HG03354 (cell line): Measurements from ENCODE around the gene ARHGAP22.

Experiments used
- ATAC-seq: cut with Tn5 transposase; IDR thresholded peaks from one replicate; pipeline ENCODE4 v1.9.1; 2021; ENCODE audit warnings: mild to moderate bottlenecking; ENCODE audit not compliant: unreplicated experiment, poor library complexity, severe bottlenecking

ARHGAP22 gene

GRCh38 chr10:48556713-48557112 lies 48.2 kb downstream of the ARHGAP22 start:
- no peak for ATAC-seq

- ATAC-seq, result no peak
Observed at GRCh38 chr10:48556065-48556464, 48.8 kb downstream of the ARHGAP22 start.

DNA sequence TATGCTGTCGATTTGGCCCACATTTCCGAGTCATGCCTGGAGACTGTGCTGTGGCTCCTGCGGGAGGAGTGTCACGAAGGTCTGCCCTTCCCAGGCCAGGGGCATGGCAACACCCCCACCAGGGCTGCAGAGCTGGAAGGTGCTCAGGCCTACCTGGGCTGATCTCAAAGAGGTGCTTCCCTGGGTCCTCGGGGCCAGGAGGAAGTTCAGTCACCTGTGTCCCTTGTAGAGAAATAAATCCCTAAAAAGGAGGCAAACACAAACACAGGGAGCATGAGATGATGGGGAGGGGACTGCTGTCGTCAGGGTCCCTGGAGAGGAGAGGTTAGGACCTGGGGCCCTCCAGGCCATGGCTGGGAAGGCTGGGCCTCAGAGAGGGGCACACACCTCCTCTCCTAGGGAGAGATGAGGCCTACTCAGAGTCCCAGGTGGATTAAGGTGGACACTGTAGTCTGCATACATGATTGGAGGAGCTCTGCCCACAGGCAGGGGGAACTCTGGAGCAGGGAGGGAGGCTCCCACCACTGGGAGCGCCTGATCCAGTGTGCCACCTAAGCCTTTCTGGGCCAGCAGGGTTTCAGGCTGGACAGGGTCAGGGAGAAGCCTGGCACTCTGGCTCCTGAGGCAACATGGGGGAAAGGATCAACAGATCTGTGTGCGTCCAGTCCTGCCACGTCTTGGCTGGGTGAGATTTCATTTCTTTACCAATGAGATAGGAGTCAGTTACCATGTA lies 49.4 kb downstream of the ARHGAP22 start:
- ATAC-seq, result no peak

- no peak for ATAC-seq
Observed at GRCh38 chr10:48554656-48555055, 50.2 kb downstream of the ARHGAP22 start.

GRCh38 chr10:48554246-48554645 lies 50.6 kb downstream of the ARHGAP22 start:
- no peak for ATAC-seq

GRCh38 chr10:48552946-48553564 lies 51.8 kb downstream of the ARHGAP22 start:
- no peak for ATAC-seq

DNA sequence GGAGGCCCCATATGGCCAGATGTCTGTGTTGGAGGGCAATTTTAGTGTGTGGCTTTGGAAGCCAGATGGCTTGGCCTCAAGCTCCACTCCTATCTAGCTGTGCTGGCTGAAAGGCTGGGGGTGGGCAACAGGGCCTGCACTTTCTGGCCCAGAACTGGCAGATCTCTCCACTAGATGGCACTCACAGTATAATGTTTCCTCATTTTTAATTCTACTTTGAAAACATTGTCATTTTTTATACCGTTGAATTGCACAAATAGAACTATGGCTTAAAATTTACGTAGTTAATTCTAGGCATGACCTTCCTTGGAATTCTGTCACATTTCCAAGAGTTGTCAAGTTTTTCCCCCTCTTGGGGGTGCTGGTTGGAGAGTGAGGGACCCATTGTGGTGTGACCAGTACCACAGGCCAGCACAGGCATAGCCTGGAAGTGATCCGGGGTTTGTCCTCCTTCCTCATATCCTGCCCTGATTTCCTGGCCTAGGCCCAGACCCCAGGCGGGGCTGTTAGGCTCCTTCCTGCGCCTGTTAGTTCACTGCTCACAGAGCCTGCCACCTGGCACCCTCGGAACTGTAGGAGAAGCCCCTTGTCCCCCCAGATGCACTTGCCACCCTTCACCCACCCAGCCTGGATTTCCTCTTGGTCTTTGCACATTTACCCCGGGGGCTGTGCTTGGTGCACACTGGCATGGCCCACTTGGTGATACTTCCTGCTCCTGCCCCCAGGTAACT lies 52.8 kb downstream of the ARHGAP22 start:
- peak; percentile 53 for ATAC-seq

DNA sequence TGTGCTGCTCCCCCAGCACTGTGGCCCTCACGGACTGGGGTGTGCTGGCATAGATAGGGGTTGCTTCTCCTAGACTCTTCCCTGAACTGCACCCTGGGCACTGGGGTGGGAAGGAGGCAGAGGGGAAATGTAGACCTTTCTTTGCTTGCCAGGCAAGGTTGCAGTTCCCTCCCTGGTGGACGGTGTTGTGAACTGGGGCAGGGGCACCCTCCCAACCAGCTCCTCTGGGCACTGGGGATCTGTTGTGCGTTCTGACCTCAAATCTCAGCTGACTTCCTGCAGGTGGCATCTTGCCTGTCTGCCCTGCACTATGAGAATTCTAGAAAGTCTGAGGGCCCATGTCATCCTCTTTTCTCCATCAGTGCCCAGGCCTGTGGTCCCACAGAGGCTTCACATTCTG lies 53.9 kb downstream of the ARHGAP22 start:
- no peak for ATAC-seq

DNA sequence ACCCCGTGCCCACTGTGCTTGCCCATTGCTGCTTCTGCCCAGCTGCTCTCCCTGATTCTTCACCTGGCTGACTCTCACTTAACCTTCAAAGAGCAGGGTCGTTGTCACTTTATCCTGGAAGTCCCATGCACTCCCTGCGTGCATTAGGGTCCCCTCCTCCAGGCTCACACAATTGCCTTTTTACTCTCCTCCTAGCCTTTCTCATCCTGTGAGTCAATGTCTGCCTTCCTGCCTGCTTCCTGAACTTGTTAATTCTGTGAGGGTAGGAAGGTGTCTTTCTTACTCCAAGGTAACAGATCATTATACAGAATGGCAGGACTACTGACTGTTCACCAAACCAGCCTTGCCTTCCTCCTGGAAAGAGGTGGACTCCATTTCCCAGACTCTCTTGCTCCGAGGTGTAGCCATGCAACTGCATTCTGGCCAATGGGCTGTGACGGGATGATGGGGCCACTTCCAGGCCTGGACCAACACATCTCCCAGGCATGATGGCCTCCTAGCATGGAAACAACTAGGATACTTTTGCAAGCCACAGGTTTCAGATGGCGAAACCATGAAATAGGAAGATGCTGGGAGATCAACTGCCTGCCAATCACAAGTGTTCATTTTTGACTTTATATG lies 54.7 kb downstream of the ARHGAP22 start:
- ATAC-seq, result no peak

DNA sequence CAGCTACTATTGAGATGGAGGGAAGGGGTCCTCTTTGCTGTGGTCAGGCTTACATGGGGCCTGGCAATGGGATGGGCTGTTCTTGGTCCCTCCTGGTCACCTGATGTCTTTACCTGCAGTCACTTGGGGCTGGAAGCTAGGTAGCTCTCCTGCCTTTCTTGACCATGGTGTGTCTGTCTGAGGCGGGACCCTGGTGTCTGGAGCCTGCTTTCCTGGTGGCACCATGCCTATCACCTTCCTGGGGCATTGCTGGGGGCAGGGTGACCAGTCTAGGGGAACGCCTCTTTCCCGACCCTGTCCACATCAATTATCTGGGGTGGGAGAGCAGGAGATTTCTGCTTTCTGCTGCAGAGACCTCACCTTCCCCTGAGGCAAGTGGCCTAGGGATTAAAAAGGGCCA lies 55.6 kb downstream of the ARHGAP22 start:
- no peak for ATAC-seq

DNA sequence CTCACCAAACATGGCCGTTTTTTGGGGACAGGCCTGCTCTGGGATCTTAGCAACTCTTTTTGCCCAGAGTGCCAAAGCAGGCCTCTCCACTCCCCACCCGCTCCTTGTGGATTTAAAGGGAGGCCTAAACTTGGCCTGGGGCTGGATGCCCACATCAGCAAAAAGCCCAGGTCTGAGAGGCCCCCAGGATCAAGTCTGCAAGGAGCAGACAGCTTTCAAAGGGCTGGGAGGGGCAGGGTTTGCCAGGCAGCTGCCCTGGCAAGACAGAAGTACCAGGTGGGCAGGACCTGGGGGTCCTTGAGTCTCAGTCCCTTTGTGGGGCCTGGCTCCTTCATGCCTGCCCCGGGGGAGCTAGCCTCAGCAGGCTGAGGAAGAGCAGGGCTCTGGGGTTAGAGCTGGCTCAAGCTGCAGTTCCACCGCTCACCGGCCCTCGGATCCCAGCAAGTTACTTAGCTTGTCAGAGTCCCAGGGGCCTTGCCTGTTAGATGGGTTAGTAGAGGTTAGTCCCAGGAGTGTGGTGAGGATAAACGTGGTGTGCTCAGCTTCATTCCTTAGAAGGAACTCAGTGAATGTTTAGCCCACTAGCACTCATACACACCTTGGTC lies 56.2 kb downstream of the ARHGAP22 start:
- ATAC-seq, result no peak

DNA sequence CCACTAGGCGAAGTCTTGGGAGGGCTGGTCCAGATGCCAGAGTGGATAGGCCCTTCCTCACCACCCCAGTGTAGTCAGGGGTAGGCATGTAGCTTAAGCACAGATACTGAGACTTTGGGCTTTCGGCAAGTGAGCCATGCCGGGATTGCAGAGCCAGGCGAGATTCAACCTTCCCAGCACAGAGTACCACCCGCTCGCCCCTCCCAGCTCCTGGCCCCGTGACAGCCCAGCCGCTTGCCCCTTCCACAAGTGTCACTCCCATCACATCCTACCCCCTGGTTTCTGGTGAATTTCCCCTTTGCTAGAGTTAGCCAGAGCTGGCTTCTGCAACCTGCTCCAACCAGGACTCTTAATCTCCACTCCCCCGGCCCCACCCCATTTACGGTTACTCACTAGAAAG lies 56.9 kb downstream of the ARHGAP22 start:
- ATAC-seq, result no peak

- ATAC-seq, result no peak
Observed at GRCh38 chr10:48547061-48547895, 57.6 kb downstream of the ARHGAP22 start.

DNA sequence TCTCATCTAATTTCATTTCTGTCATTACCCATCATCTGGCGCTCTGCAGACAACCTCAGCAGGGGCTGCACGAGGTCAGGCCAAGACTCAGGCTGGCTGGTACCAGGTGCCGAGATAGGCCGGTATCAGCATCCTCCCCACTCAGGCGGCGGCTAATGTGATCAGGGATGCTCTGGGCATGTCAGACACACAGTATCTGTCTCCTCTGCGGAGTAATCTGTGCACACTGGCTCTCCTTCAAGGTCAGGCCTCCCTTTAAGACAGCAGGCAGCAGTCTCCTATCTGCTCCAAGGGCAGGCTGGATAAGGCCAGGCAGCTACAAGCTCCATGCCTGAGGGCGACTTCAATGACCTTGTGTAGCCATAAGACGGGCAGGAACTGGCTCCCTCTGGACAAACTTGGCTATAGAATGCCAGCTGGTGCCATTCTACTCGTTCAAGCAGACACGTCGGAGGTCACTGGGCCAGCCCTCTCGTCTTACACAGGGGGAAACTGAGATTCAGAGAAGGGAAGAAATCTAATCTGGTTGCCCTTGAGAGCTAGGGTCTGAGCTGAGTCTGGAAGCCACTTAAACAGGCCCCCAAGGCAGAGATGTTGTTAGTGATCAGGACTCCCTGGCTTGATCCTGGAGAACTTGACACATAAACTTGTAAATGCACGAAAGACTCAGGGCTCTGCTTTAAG lies 59.3 kb downstream of the ARHGAP22 start:
- ATAC-seq, result no peak

DNA sequence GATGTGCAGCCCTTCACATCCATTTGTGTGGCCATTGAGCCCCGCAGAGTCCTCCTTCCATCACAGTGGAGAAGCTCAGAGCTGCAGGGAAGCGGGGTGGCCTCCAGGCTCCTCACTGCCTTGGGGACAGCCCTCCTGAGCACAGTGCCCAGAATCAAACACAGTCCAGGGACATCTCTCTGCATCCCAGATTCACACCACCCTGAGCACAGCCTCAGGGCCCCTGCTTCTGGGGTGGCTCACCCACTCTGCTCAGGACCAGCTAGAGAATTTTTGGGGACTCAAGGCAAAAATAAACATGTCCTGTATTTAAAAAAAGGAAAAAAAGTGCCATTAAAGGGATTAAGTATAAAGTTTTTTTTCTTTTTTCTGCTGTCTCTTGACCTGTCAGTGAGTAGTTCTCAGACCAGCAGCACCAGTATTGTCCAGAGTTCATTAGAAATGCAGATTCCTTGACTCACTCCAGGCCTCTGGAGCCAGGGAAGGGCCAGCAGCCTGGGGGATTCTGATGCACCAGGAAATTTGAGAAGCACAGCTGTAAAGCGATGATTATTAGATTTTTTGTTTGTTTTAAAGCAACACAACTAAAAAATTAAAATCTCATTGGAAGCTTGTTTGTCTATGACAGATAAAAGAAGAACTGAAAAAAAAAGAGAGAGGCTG lies 61.6 kb downstream of the ARHGAP22 start:
- ATAC-seq, result no peak

DNA sequence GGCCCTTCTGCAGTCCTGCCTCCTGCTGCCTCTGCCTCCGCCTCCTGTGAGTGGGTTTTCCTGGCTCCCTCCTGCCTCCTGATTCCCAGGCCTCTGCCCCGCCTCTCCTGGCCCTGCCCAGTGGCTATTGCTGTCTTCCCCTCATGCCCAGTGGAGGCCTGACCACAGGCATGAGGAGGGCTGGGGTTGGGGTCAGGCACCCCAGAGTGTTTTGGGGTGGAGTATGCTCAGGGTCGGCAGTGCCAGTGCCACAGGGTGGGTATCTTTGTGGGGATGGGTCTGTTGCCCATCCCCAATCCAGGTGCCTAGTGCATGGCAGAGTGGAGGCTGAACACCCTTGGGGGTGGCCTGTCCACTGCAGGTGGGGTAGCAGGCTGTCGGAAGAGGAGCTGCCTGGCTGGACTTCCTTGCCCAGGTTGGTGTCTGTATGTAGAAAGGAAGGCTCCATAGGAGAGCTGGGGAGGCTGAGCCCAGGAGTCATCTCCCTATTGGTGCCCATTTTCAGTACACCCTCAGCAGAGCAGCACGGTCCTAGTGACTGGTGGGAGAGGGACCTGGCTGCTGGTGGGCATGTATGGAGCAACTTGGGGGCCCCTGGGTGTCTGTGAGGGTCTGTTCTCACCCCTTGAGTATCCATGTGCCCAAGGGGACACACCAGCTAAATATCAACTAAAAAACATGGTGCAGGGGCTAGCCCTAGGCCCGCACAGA lies 62.2 kb downstream of the ARHGAP22 start:
- no peak for ATAC-seq

- ATAC-seq, result no peak
Observed at GRCh38 chr10:48541144-48541795, 63.6 kb downstream of the ARHGAP22 start.
